ENCODE results near the gene MEX3B.

The MEX3B gene

GRCh38 chr15:82021992-82022391 lies 23.8 kb downstream of the MEX3B start (continued):
- TF ChIP-seq ZNF112 (tag by site-specific recombination; IDR thresholded peaks at IDR 0.05) (no peak), ZNF354C (tag by site-specific recombination; IDR thresholded peaks at IDR 0.05; ENCODE audit: borderline replicate concordance, low read depth) (no peak), YY1 (tag by site-specific recombination; IDR thresholded peaks at IDR 0.05) (no peak), ZNF596 (tag by site-specific recombination; IDR thresholded peaks at IDR 0.05) (no peak), ZNF350 (tag by site-specific recombination; IDR thresholded peaks at IDR 0.05) (no peak), ZNF169 (tag by site-specific recombination; IDR thresholded peaks at IDR 0.05) (no peak), ZBTB8A (tag by site-specific recombination; IDR thresholded peaks at IDR 0.05) (no peak), ZNF292 (tag by site-specific recombination; IDR thresholded peaks at IDR 0.05; ENCODE audit: borderline replicate concordance, low read depth) (no peak), MYNN (tag by site-specific recombination; IDR thresholded peaks at IDR 0.05; ENCODE audit: borderline replicate concordance) (no peak), ATF2 (tag by site-specific recombination; IDR thresholded peaks at IDR 0.05; ENCODE audit: low read depth) (no peak), ZNF843 (tag by site-specific recombination; IDR thresholded peaks at IDR 0.05) (peak; percentile 55; the same call in 1 of the 2 replicates), ZNF398 (tag by site-specific recombination; IDR thresholded peaks at IDR 0.05) (no peak), TSHZ1 (tag by site-specific recombination; IDR thresholded peaks at IDR 0.05; ENCODE audit: borderline replicate concordance) (no peak), ZNF830 (tag by site-specific recombination; IDR thresholded peaks at IDR 0.05; ENCODE audit: low read depth) (no peak), GFI1B (tag by site-specific recombination; IDR thresholded peaks at IDR 0.05) (no peak), ZNF138 (tag by site-specific recombination; IDR thresholded peaks at IDR 0.05; ENCODE audit: borderline replicate concordance) (no peak), ZNF677 (tag by site-specific recombination; IDR thresholded peaks at IDR 0.05) (no peak), GLIS1 (tag by site-specific recombination; IDR thresholded peaks at IDR 0.05) (no peak), ZSCAN18 (tag by site-specific recombination; IDR thresholded peaks at IDR 0.05) (no peak), SCRT1 (tag by site-specific recombination; IDR thresholded peaks at IDR 0.05; ENCODE audit: borderline replicate concordance) (no peak), ZNF18 (tag by site-specific recombination; IDR thresholded peaks at IDR 0.05) (no peak), ZNF561 (tag by site-specific recombination; IDR thresholded peaks at IDR 0.05; ENCODE audit: borderline replicate concordance) (no peak), HOXD13 (CRISPR knock-in tag; IDR thresholded peaks at IDR 0.05; ENCODE audit: borderline replicate concordance) (no peak), ZNF121 (tag by site-specific recombination; IDR thresholded peaks at IDR 0.05) (no peak), SETDB1 (IDR thresholded peaks at IDR 0.05; ENCODE audit: insufficient read length, low read length) (no peak), ZNF501 (tag by site-specific recombination; IDR thresholded peaks at IDR 0.05) (no peak), ZNF791 (tag by site-specific recombination; IDR thresholded peaks at IDR 0.05) (no peak), ZNF391 (tag by site-specific recombination; IDR thresholded peaks at IDR 0.05; ENCODE audit: borderline replicate concordance, low read depth) (no peak), ZNF48 (tag by site-specific recombination; IDR thresholded peaks at IDR 0.05) (no peak), PATZ1 (tag by site-specific recombination; IDR thresholded peaks at IDR 0.05) (no peak; the same call in 1 of the 2 replicates)

Data from HEK293 (cell line).